ENCODE results near the gene SFT2D3. TPM values are rescaled to one million over a fixed set of nuclear protein-coding genes. Genes with fewer than 3 reads are reported as not detected.
A peak's percentile ranks its signal among the peaks of the same experiment; 100 is the strongest.

The SFT2D3 gene
- total RNA-seq, 4 donors from 2014 or later: 3.3 to 10.5 (median 5.9) TPM

DNA sequence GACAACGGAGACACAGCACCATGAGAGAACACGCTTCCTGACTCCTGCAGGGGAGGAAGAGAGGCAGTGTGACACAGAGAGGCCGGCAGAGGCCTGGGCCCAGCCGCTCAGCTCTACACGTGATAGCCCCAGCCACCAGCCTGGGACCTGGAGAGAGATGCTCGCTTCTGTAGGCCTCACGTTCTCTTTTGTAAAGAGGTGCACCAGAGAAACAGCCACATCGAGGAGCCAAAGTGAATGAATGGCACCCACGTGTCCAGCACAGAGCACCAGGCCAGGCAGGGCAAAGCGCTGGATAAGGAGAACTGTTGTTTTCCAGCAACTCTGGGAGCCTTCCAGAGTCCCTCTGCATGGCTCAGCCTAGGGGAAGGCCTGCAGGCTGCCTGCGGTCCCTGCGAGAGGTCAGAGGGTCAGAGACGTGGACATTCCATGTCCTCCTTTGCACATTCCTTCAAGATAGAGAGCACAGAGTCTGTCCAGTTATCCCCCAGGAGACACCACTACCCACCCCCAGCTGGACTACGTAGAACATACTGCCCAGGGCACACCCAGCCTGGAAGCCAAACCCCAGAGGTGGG, 40.1 kb upstream of the SFT2D3 start:
- H3K4me1 ChIP-seq: peaks cover 16 to 98% (median 68%) of the 10 kb centered on the region in 3 donors

GRCh38 chr2:127661949-127662510, 39.3 kb upstream of the SFT2D3 start:
- intact Hi-C loops (cut with DNase I): no loop called here
- DNase-seq: no peak
- peaks cover 0 to 23% (median 0%) of the 10 kb centered on the region in 4 donors for H3K27me3 ChIP-seq
- peaks cover 0 to 4% (median 0%) of the 10 kb centered on the region in 3 donors for H3K36me3 ChIP-seq
- H3K4me3 ChIP-seq: no peak overlapping the region
- 41% methylated on average over 5 of the region's 9 CpGs; no CpG with 5 or more reads in 1 of the 2 donors for WGBS, 2 donors
- H3K9me3 ChIP-seq: no peaks in the 10 kb centered on the region
- H3K27ac ChIP-seq: peak overlapping the region; percentile 29 to 82 (median 68)
- TF ChIP-seq POLR2A (IDR thresholded peaks at IDR 0.05): no peak
- TF ChIP-seq, protein P1, sequence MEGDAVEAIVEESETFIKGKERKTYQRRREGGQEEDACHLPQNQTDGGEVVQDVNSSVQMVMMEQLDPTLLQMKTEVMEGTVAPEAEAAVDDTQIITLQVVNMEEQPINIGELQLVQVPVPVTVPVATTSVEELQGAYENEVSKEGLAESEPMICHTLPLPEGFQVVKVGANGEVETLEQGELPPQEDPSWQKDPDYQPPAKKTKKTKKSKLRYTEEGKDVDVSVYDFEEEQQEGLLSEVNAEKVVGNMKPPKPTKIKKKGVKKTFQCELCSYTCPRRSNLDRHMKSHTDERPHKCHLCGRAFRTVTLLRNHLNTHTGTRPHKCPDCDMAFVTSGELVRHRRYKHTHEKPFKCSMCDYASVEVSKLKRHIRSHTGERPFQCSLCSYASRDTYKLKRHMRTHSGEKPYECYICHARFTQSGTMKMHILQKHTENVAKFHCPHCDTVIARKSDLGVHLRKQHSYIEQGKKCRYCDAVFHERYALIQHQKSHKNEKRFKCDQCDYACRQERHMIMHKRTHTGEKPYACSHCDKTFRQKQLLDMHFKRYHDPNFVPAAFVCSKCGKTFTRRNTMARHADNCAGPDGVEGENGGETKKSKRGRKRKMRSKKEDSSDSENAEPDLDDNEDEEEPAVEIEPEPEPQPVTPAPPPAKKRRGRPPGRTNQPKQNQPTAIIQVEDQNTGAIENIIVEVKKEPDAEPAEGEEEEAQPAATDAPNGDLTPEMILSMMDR (IDR thresholded peaks at IDR 0.05): no peak
- peaks cover 16 to 99% (median 65%) of the 10 kb centered on the region in 3 donors for H3K4me1 ChIP-seq

More for the DNA sequence above, 40.1 kb upstream of the SFT2D3 start:
- peaks cover 0 to 23% (median 0%) of the 10 kb centered on the region in 4 donors for H3K27me3 ChIP-seq
- H3K4me3 ChIP-seq: no peak overlapping the region
- intact Hi-C loops (cut with DNase I): no loop called here
- DNase-seq: no peak
- 70 to 71% methylated on average over 5 to 7 of the region's 14 CpGs for WGBS, 2 donors
- no peaks in the 10 kb centered on the region for H3K9me3 ChIP-seq
- H3K27ac ChIP-seq: peak overlapping the region; percentile 29 to 82 (median 68)
- TF ChIP-seq POLR2A (IDR thresholded peaks at IDR 0.05): no peak
- TF ChIP-seq, protein P1 (IDR thresholded peaks at IDR 0.05): no peak
- H3K36me3 ChIP-seq: peaks cover 0 to 9% (median 0%) of the 10 kb centered on the region in 3 donors

DNA sequence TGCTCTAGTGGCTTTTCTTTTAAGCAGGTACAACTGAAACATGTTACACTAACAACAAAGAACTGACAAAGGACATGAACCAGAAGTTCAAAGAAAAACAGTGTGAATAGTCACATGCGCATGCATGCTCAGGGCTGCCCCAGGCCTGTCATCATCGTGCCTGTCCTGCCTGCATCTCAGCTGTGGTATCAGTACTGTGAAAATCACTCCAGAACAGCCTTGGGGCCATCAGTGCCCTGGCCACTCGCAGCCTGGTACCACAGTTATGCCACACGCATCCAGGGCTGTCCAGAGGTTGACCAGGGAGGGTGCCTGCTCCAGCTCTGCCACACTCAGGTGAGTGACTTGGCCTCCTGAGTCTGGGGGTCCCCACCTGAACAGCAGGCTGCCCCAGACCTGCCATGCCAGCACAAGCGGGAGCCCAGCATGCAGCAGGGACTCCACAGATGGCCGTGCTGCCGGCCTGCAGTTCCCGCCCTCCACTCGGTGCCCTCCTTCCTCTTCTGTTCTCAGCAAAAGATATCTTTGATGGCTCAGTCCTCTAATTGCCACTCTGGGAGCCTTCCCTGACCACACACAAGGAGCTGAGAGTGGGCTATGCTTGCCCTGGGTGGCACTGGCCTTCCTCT, 38.2 kb upstream of the SFT2D3 start:
- Histone ChIP-seq H3K4me3 (peak overlapping the region in 2 of 4 donors; percentile 40 to 60), H3K27ac (peak overlapping the region; percentile 38 to 85 (median 68)), H3K27me3 (peaks cover 0 to 23% (median 0%) of the 10 kb centered on the region in 4 donors), H3K4me1 (peaks cover 16 to 90% (median 56%) of the 10 kb centered on the region in 3 donors), H3K9me3 (no peaks in the 10 kb centered on the region), H3K36me3 (no peaks in the 10 kb centered on the region)
- intact Hi-C loops (cut with DNase I): no loop called here
- no peak for DNase-seq
- TF ChIP-seq, protein P1 (IDR thresholded peaks at IDR 0.05): no peak
- no peak for TF ChIP-seq POLR2A (IDR thresholded peaks at IDR 0.05)
- WGBS, 2 donors: 26 to 37% methylated on average over 6 to 8 of the region's 9 CpGs

- H3K9me3 ChIP-seq: no peaks in the 10 kb centered on the region
- no peak for DNase-seq
Measured at GRCh38 chr2:127663566-127664064, 37.7 kb upstream of the SFT2D3 start.

More at GRCh38 chr2:127663566-127664064, 37.7 kb upstream of the SFT2D3 start:
- 52 to 77% methylated on average over 4 to 5 of the region's 6 CpGs for WGBS, 2 donors
- Histone ChIP-seq H3K4me3 (peak overlapping the region in 2 of 4 donors; percentile 40 to 60), H3K4me1 (peaks cover 16 to 85% (median 50%) of the 10 kb centered on the region in 3 donors), H3K27ac (peak overlapping the region; percentile 38 to 85 (median 68)), H3K36me3 (no peaks in the 10 kb centered on the region), H3K27me3 (peaks cover 0 to 23% (median 0%) of the 10 kb centered on the region in 4 donors)
- intact Hi-C loops (cut with DNase I): no loop called here
- no peak for TF ChIP-seq POLR2A (IDR thresholded peaks at IDR 0.05)
- TF ChIP-seq, protein P1 (IDR thresholded peaks at IDR 0.05): no peak

All from esophagus squamous epithelium (tissue), 5 donors.